Hepatocyte (in vitro differentiated cells): ENCODE measurements around the gene ZNF91.

Experiments
- EZH2 ChIP-seq: fragments of 200-600 bp; sonication (generic); IDR thresholded peaks from 2 replicates; pipeline ENCODE4 v1.6.1; 2016; ENCODE audit warnings: antibody characterized with exemption, mild to moderate bottlenecking, borderline replicate concordance
- TF ChIP-seq, protein P1 (sequence below): fragments of 200-600 bp; sonication (generic); IDR thresholded peaks from 2 replicates; pipeline ENCODE4 v1.5.1; 2016; ENCODE audit warnings: antibody characterized with exemption, mild to moderate bottlenecking; ENCODE audit not compliant: poor library complexity

DNA sequence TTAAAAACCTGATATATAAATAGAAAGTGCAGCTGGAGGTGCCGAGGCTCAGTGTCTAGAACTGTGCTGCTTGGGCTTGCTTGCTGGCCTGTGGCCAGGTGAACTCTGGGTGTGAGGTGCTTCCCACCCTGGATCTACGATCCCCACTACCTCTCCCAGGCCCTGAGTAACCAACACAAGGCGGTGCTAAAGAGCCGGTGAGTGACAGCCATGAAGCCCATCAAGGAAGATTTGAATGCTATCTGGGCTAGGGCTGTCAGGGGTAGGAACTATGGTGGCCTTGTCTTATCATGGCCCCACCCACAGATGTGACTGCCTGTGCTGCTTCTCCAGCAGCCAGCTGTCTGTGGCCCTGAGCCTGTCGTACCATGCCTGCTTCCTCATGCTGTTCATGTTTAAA lies 25.6 kb upstream of the ZNF91 start:
- TF ChIP-seq, protein P1, sequence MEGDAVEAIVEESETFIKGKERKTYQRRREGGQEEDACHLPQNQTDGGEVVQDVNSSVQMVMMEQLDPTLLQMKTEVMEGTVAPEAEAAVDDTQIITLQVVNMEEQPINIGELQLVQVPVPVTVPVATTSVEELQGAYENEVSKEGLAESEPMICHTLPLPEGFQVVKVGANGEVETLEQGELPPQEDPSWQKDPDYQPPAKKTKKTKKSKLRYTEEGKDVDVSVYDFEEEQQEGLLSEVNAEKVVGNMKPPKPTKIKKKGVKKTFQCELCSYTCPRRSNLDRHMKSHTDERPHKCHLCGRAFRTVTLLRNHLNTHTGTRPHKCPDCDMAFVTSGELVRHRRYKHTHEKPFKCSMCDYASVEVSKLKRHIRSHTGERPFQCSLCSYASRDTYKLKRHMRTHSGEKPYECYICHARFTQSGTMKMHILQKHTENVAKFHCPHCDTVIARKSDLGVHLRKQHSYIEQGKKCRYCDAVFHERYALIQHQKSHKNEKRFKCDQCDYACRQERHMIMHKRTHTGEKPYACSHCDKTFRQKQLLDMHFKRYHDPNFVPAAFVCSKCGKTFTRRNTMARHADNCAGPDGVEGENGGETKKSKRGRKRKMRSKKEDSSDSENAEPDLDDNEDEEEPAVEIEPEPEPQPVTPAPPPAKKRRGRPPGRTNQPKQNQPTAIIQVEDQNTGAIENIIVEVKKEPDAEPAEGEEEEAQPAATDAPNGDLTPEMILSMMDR: no peak
- no peak for TF ChIP-seq EZH2
